Peyer's patch (tissue), 4 donors: ENCODE results near the gene NTF3. TPM values are rescaled to one million over a fixed set of nuclear protein-coding genes. Genes with fewer than 3 reads are reported as not detected.

Experiments used
- DNase-seq, 3 donors: peaks; one replicate each; pipeline ENCODE4 v3.0.0-alpha.2; 2017 to 2019
- H3K27ac ChIP-seq, 4 donors: fragments of 200-600 bp; sonication (generic); one replicate each; pipeline ENCODE4 v1.5.1; 2016 to 2019
- H3K27me3 ChIP-seq, 2 donors: fragments of 200-600 bp; sonication (generic); one replicate each; pipeline ENCODE4 v1.5.1; 2019
- H3K36me3 ChIP-seq, 3 donors: fragments of 200-600 bp; sonication (generic); one replicate each; pipeline ENCODE4 v1.5.1; 2016 to 2019
- H3K4me1 ChIP-seq, 4 donors: fragments of 200-600 bp; sonication (generic); one replicate each; pipeline ENCODE4 v1.5.1; 2016 to 2019
- H3K4me3 ChIP-seq, 4 donors: fragments of 200-600 bp; sonication (generic); 1 replicate in 3 of 4; 2 replicates in 1 of 4; pipeline ENCODE4 v1.5.1; 2016 to 2019; ENCODE audit warnings: mild to moderate bottlenecking in 1 of 4
- H3K9me3 ChIP-seq, 4 donors: fragments of 200-600 bp; sonication (generic); one replicate each; pipeline ENCODE4 v1.5.1; 2016 to 2019; ENCODE audit warnings: mild to moderate bottlenecking in 1 of 4
- POLR2A ChIP-seq, 2 donors: fragments of 450-650 bp; IDR thresholded peaks; one replicate each; pipeline ENCODE4 v1.5.1; 2017; ENCODE audit warnings: antibody characterized with exemption in 2 of 2, mild to moderate bottlenecking in 2 of 2, moderate library complexity in 2 of 2
- total RNA-seq, 4 donors: library from RNA; depleted of rRNA; stranded (reverse); fragments of >200 nt; gene quantifications; one replicate each; pipeline ENCODE4 v1.1.0, GENCODE V29; 2016
- TF ChIP-seq, protein P1 (sequence below), 6 experiments: fragments of 450-650 bp in 4 of 6; fragments of 200-600 bp in 2 of 6; sonication (generic) in 1 of 6; IDR thresholded peaks; one replicate each; pipeline ENCODE4 v1.5.1; 2017 to 2019; ENCODE audit warnings: antibody characterized with exemption in 6 of 6, mild to moderate bottlenecking in 3 of 6, moderate library complexity in 1 of 6

NTF3 gene
- total RNA-seq, result 1 to 10 TPM in 1 of 4 donors, not detected in 3; 1.4 TPM

DNA sequence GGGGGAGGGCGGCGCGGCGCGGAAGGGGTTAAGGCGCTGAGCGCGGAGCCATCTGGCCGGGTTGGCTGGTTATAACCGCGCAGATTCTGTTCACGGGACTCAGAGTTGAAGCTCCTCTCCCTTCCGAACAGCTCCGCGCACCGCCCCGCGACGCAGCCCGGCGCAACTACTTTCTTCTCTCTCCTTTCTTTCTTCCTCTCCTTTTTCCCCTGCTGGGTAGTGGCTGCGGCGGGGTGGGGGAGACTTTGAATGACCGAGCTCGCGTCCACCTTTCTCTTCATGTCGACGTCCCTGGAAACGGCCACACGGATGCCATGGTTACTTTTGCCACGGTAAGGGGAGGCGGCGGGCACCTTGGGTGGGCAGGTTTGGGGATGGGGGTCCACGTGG, at the start of gene NTF3:
NTF3 (plus strand) TSS at position 98 of the 390 bp plus-strand sequence; CDS start at position 315, 217 bp downstream.
- Histone ChIP-seq H3K27ac (peak within 1 kb of the TSS; percentile 7 to 61 (median 38)), H3K36me3 (no peaks in the 10 kb centered on the region), H3K4me3 (peak within 1 kb of the TSS; percentile 19 to 53 (median 42)), H3K4me1 (peaks cover 0 to 37% (median 0%) of the 10 kb centered on the region in 4 donors), H3K9me3 (no peaks in the 10 kb centered on the region), H3K27me3 (peaks cover 0 to 18% of the 10 kb centered on the region in 2 donors)
- TF ChIP-seq, protein P1, sequence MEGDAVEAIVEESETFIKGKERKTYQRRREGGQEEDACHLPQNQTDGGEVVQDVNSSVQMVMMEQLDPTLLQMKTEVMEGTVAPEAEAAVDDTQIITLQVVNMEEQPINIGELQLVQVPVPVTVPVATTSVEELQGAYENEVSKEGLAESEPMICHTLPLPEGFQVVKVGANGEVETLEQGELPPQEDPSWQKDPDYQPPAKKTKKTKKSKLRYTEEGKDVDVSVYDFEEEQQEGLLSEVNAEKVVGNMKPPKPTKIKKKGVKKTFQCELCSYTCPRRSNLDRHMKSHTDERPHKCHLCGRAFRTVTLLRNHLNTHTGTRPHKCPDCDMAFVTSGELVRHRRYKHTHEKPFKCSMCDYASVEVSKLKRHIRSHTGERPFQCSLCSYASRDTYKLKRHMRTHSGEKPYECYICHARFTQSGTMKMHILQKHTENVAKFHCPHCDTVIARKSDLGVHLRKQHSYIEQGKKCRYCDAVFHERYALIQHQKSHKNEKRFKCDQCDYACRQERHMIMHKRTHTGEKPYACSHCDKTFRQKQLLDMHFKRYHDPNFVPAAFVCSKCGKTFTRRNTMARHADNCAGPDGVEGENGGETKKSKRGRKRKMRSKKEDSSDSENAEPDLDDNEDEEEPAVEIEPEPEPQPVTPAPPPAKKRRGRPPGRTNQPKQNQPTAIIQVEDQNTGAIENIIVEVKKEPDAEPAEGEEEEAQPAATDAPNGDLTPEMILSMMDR (IDR thresholded peaks at IDR 0.05), result no peak
- no peak for DNase-seq

DNA sequence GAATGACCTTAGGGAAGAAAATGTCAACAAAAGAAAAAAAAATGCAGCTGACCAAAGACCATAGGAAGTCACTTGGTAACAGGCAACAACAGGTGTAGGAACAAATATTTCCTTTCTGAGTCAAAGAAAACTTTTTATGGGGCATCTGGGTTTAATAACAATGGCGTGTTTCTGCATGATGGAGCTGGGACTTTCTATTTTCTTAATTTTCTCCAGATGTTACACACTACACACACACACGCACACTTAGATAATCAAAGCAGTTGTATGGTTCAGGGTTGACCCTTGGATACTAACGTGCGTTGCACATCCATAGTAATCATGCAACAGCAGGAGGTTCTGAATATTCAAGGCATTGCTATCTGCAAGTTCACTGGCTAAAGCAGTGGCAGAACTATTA, 47.9 kb upstream of the NTF3 start:
- no peak overlapping the region for H3K4me3 ChIP-seq
- no peak overlapping the region for H3K27ac ChIP-seq
- no peak for TF ChIP-seq POLR2A (IDR thresholded peaks at IDR 0.05)
- TF ChIP-seq, protein P1 (IDR thresholded peaks at IDR 0.05), result no peak
- H3K27me3 ChIP-seq, result no peaks in the 10 kb centered on the region
- no peaks in the 10 kb centered on the region for H3K9me3 ChIP-seq
- no peaks in the 10 kb centered on the region for H3K36me3 ChIP-seq
- H3K4me1 ChIP-seq, result no peaks in the 10 kb centered on the region
- DNase-seq, result no peak

DNA sequence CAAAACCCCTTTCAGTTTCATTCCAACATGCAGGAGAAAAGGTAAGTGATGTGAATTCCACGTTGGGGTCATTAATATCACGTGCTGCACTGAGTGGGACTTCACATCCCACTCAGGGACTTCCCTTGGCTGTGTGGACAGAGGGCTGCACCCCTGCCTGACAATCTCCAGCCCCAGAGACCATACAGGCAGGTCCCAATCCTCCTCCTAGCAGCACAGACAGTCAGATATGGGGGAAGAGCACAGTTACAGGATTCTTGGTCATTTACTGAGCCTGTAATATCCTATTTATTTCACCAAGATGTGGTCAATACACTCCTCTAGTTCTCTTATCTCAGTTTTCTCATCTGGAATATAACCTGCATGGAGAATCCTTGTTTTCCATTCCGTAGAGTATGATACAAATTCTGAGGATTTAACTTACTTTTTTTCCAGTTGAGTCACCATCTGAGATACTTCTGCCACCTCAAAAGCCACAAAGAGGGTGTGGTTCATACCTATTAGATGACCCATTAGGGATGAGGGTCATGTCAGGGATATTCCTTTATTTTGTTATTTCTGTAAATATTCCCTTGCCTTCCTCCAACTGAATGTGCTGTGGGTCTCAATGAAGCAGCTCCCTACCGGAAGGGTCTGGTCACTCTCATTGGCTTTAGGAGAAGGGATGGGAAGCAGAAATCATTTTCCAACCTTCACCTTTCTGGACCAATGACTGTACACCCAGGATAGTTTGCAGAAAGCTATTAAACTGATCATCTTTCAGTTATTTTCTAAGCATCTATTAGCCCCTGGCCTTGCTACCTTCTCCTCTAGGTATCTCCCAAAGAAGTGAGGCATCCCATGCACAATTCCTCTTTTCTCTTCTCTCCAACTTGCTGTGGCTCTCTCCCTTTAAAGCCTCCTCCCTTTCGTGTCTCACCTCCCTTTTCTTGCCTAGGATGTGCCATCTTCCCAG, 43.0 kb upstream of the NTF3 start:
- Histone ChIP-seq H3K9me3 (no peaks in the 10 kb centered on the region), H3K27me3 (no peaks in the 10 kb centered on the region), H3K4me3 (no peak overlapping the region), H3K4me1 (peaks cover 0 to 6% (median 0%) of the 10 kb centered on the region in 4 donors), H3K36me3 (no peaks in the 10 kb centered on the region), H3K27ac (no peak overlapping the region)
- DNase-seq, result no peak
- TF ChIP-seq, protein P1 (IDR thresholded peaks at IDR 0.05), result no peak
- TF ChIP-seq POLR2A (IDR thresholded peaks at IDR 0.05), result no peak

GRCh38 chr12:5390174-5390799, 41.6 kb upstream of the NTF3 start:
- no peak overlapping the region for H3K27ac ChIP-seq
- H3K9me3 ChIP-seq, result no peaks in the 10 kb centered on the region
- no peak overlapping the region for H3K4me3 ChIP-seq
- H3K27me3 ChIP-seq, result no peaks in the 10 kb centered on the region
- DNase-seq, result peak in 1 of 3 donors; percentile 51
- peaks cover 0 to 6% (median 0%) of the 10 kb centered on the region in 4 donors for H3K4me1 ChIP-seq
- no peak for TF ChIP-seq POLR2A (IDR thresholded peaks at IDR 0.05)
- TF ChIP-seq, protein P1 (IDR thresholded peaks at IDR 0.05), result no peak
- no peaks in the 10 kb centered on the region for H3K36me3 ChIP-seq

DNA sequence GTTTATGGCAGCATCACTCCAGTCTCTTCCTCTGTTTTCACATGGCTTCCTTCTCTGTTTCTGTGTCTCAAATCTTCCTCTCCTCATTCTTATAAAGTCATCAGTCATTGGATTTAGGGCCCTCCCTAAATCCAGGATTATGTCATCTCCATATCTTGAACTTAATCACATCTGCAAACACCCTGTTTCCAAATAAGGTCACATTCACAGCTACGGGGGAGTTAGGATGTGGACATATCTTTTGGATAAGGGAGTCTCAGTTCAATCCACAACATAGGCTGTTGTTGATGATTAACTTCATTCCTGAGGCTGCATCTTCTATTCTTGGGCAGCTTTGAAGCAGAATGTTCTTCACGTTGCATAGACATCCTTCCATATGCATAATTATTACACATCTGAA, 40.3 kb upstream of the NTF3 start:
- H3K4me1 ChIP-seq, result peaks cover 0 to 6% (median 0%) of the 10 kb centered on the region in 4 donors
- H3K27me3 ChIP-seq, result no peaks in the 10 kb centered on the region
- TF ChIP-seq POLR2A (IDR thresholded peaks at IDR 0.05), result no peak
- TF ChIP-seq, protein P1 (IDR thresholded peaks at IDR 0.05), result no peak
- no peaks in the 10 kb centered on the region for H3K9me3 ChIP-seq
- H3K36me3 ChIP-seq, result no peaks in the 10 kb centered on the region
- H3K4me3 ChIP-seq, result no peak overlapping the region
- DNase-seq, result no peak
- H3K27ac ChIP-seq, result no peak overlapping the region
